HG02970 (cell line): ENCODE measurements around the gene RAD51C.
"Not testable (repeated sequence)": the region's sequence is repeated elsewhere in the genome, so short reads cannot be mapped to it uniquely, and the experiment has no call there.

ENCODE experiments used
- ATAC-seq: cut with Tn5 transposase; IDR thresholded peaks from one replicate; pipeline ENCODE4 v1.9.1; 2021; ENCODE audit warnings: mild to moderate bottlenecking, moderate library complexity, moderate number of reproducible peaks; ENCODE audit not compliant: unreplicated experiment, low FRiP score

Gene RAD51C

DNA sequence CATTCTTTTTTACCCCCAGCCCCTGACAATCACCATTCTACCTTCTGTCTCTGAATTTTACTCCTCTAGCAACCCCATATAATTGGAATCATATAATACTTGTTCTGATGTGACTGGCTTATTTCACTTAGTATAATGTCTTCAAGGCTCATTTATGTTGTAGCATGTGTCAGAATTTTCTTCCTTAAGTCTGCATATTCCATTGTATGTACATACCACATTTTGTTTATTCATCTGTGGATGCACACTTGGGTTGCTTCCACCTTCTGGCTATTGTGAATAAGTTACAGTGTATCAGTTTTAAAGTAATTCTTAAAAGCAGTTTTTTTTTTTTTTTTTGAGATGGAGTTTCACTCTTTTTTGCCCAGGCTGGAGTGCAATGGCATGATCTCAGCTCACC, 38.5 kb downstream of the RAD51C start:
- ATAC-seq = no peak

GRCh38 chr17:58734040-58734439, 41.6 kb downstream of the RAD51C start:
- ATAC-seq = no peak

GRCh38 chr17:58734811-58735210, 42.4 kb downstream of the RAD51C start:
- no peak for ATAC-seq

GRCh38 chr17:58741121-58741625, 48.8 kb downstream of the RAD51C start:
- no peak for ATAC-seq

DNA sequence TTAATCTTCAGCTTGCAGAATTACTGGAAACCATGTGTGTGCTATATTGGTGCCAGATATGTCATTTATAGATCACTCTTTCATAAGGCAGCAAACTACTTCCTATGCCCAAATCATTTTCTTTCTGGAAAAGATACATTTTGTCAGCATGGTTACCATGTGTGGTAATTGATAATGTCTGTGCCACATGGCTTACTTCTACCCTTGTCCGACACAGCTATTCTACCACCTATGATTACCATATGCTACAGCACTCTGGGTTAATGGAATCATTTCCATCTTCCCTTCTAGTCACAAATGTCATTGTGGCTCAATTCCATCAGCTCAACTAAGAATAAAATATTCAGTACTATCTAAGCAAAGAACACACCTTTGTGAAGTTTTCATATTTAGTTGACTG, 55.3 kb downstream of the RAD51C start:
- no peak for ATAC-seq

- not testable (repeated sequence) for ATAC-seq
Observed at GRCh38 chr17:58749627-58750026, 57.2 kb downstream of the RAD51C start.

DNA sequence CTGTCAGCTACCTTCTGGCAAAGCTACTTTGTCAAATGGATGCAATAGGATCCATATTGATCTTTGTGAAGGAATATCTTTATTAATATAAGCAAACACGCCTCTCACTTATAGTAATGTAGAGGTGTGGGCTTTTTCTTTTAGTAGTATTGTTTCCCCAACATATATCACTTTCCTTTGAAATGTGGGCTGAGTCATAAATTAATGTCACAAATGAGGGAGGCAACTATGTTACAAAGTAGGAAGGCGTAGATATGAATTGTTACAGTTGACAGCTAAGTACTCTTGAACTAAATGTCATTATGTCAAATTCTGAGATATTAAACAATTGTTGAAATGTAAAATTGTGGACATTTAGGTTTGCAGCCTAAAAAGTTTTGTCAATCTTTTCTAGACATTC, 60.6 kb downstream of the RAD51C start:
- no peak for ATAC-seq

DNA sequence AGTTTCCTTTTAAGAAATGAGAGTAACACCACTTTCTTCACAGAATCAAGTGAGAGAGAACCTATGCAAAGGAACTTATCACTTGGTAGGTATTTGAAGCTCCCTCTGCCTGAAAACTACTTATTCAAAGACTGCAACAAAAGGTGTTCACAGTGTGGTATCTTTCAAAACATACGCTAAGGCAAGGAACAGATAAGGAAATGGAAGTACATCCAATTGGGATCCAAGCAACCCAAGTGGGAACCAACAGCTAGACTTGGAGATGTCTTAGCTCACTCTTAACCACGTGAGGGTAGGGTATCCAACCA, 62.8 kb downstream of the RAD51C start:
- no peak for ATAC-seq

DNA sequence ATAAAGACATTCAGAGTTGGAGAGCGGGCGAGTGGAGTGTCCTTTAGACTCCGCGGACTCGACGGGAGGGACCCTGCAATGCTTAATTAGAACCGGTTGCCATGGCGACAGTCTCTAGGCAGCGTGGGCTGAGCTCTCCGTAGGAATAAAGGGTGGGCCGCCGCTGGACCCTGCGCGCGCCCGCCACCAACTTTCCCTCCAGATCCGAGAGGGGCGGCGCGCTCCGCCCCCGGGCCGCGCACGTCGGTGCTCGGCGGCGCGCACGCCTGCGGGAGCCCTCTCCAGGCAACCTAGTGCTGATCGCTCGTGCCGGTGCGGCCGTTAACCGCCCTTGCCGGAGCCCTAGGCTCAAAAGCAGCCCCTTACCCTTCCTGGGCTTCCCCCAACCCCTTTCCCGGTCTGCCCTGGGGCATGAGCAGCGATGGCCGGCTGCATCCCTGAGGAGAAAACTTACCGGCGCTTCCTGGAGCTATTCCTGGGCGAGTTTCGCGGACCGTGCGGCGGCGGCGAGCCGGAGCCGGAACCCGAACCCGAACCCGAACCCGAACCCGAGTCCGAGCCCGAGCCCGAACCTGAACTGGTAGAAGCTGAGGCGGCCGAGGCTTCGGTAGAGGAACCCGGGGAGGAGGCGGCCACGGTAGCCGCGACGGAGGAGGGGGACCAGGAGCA, 63.3 kb downstream of the RAD51C start, which contains the start of gene PPM1E:
TSS of gene PPM1E (plus strand) at position 278 of the 669 bp plus-strand sequence.
- no peak for ATAC-seq

GRCh38 chr17:58756246-58757161, 64.1 kb downstream of the RAD51C start:
- no peak for ATAC-seq

DNA sequence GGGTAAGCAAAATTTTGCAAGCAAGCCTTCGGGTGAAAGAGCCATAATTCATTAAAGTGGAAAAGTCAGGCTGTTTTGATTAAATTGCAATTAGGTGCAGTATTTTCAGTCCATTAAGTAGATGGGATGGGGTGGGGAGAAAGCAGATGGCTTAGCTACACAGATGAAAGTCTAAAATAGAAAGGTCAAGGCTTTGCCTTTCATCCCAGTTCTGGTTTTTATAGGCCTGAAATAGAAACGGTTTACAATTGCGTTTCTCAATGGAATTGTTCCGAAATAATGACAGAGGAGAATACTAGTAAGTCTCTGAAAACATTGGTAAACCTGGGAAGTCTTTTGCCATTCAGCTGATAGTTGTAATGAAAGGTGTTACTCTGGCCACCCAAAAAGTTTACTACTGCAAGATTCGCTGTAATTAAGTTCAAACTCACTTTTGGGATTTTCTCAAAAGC, 64.8 kb downstream of the RAD51C start:
- no peak for ATAC-seq

DNA sequence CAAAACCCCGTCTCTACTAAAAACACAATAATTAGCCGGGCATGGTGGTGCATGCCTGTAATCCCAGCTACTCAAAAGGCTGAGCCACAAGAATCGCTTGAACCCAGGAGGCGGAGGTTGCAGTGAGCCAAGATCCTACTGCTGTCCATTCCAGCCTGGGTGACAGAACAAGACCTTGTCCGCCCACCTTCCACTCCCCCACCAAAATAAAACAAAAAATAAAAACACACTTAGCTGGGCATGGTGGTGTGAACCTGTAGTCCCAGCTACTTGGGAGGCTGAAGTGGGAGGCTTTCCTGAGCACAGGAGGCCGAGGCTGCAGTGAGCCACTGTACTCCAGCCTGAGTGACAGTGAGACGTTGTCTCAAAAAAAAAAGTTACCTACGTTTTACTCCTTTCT, 66.5 kb downstream of the RAD51C start:
- ATAC-seq = no peak

- ATAC-seq = no peak
Observed at GRCh38 chr17:58759522-58759921, 67.1 kb downstream of the RAD51C start.

GRCh38 chr17:58760248-58760647, 67.8 kb downstream of the RAD51C start:
- no peak for ATAC-seq

- no peak for ATAC-seq
Observed at GRCh38 chr17:58763263-58763662, 70.9 kb downstream of the RAD51C start.

- ATAC-seq = no peak
Observed at GRCh38 chr17:58764373-58764772, 72.0 kb downstream of the RAD51C start.

DNA sequence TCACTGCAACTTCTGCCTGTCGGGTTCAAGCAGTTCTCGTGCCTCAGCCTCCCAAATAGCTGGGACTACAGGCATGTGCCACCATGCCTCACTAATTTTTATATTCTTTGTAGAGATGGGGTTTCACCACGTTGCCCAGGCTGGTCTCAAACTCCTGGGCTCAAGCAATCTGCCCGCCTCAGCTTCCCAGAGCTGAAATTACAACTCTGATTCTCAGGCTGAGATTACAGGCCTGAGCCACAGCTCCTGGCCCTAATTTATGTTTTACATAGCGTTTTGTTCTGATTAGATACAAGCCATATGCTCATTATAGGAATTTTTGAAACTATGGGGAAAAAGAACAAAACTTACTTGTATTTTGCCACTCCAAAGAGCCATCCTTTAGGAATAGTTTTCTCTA, 86.1 kb downstream of the RAD51C start:
- ATAC-seq = not testable (repeated sequence)

DNA sequence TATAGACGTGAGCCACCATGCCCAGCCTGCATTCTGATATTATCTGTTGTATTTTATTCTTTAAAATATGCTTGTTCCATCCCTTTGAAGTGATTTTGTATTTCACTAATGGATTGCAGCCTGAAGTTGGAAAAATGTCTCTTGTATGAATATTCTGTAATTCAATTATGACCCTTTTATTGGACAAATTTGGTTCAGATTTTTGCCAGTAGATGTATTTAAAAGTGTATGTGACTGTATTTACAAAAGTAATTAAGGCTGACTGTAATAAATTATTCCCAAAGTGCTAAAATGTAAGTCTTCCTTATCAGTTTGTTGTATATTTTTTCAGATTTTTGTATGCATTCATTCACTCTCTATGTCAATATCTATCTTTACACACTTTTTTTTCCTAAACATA, 87.0 kb downstream of the RAD51C start:
- no peak for ATAC-seq

DNA sequence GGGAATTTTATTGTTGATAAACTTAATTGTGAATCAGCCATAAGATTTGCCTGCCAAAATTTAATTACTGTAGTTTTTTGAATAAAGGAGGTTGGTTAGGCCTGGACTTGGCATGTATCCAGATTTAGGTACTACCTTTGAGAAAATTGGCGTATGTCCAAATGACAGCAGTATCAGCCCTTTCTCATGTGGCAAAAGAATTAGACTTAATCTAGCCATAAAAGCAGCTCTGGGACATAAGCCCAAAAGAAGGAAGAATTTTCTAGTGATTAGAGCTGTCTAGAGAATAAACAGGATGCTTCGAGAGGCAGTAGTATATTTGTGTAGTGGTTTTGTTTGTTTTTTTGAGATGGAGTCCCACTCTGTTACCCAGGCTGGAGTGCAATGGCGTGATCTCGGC, 91.0 kb downstream of the RAD51C start:
- ATAC-seq = no peak

DNA sequence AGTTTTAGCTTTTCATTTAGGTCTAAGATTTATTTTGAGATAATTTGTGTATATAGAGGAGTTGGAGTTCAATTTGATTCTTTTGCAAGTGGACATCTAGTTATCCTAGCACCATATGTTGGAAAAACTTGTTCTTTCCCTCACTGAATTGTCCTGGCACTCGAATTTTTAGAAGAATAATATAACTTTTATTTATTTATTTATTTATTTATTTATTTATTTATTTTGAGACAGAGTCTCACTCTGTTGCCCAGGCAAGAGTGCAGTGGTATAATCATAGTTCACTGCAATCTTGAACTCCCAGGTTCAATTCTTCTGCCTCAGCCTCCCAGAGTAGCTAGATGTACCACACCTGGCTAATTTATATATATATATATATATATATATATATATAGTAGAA, 92.7 kb downstream of the RAD51C start:
- no peak for ATAC-seq
